Keratinocyte (primary cell): Measurements from ENCODE around the gene GARIN5B. TPM values are rescaled to one million over a fixed set of nuclear protein-coding genes. Genes with fewer than 3 reads are reported as not detected.

Experiments
- DNase-seq: peaks from one replicate; pipeline ENCODE4 v3.0.0-alpha.2; 2011; ENCODE audit warnings: low read depth, missing footprints, low spot score
- FAIRE-seq: peaks from 2 replicates; lab custom pipeline; 2011; peaks lifted over from hg19 to GRCh38; lab: Jason Lieb, UNC
- H2AFZ ChIP-seq: 2 replicates; pipeline ENCODE4 v1.6.0; 2012; ENCODE audit warnings: low read length, control low read depth, inconsistent platforms; ENCODE audit not compliant: control insufficient read depth
- H3K27ac ChIP-seq: 2 replicates; pipeline ENCODE4 v1.5.1; 2011; ENCODE audit warnings: low read length; ENCODE audit not compliant: control insufficient read depth, insufficient read depth
- H3K27me3 ChIP-seq: 3 replicates; pipeline ENCODE4 v1.6.0; 2011; ENCODE audit warnings: low read length; ENCODE audit not compliant: control insufficient read depth, insufficient read depth; ENCODE audit errors: extremely low read depth
- H3K36me3 ChIP-seq, 2 experiments: 2 replicates in 1 of 2; 3 replicates in 1 of 2; pipeline ENCODE4 v1.5.1; 2011; ENCODE audit warnings: low read length in 2 of 2, mild to moderate bottlenecking in 1 of 2; ENCODE audit not compliant: control insufficient read depth in 2 of 2, insufficient read depth in 2 of 2; ENCODE audit errors: extremely low read depth in 1 of 2
- H3K4me1 ChIP-seq: 3 replicates; pipeline ENCODE4 v1.5.1; 2011; ENCODE audit warnings: low read length; ENCODE audit not compliant: control insufficient read depth, insufficient read depth; ENCODE audit errors: extremely low read depth
- H3K4me2 ChIP-seq: 3 replicates; pipeline ENCODE4 v1.6.0; 2011; ENCODE audit warnings: low read depth, low read length; ENCODE audit not compliant: control insufficient read depth, insufficient read depth; ENCODE audit errors: extremely low read depth
- H3K4me3 ChIP-seq, 3 experiments: fragments of 200-600 bp in 1 of 3; sonication (generic) in 1 of 3; 2 replicates in 2 of 3; 3 replicates in 1 of 3; pipeline ENCODE4 v1.5.1; 2011 to 2016; ENCODE audit warnings: low read length in 3 of 3, mild to moderate bottlenecking in 3 of 3, control low read depth in 2 of 3, inconsistent platforms in 1 of 3, low read depth in 1 of 3, mixed read lengths in 1 of 3, mixed run types in 1 of 3, moderate library complexity in 1 of 3; ENCODE audit not compliant: control insufficient read depth in 2 of 3, insufficient read depth in 2 of 3; ENCODE audit errors: extremely low read depth in 1 of 3
- H3K79me2 ChIP-seq: 2 replicates; pipeline ENCODE4 v1.6.0; 2012; ENCODE audit warnings: low read length; ENCODE audit not compliant: control insufficient read depth, insufficient read depth
- H3K9ac ChIP-seq: 3 replicates; pipeline ENCODE4 v1.6.0; 2011; ENCODE audit warnings: low read length; ENCODE audit not compliant: control insufficient read depth, insufficient read depth; ENCODE audit errors: extremely low read depth
- H3K9me1 ChIP-seq: 3 replicates; pipeline ENCODE4 v1.6.0; 2011; ENCODE audit warnings: low read length; ENCODE audit not compliant: control insufficient read depth, insufficient read depth; ENCODE audit errors: extremely low read depth
- H3K9me3 ChIP-seq: 2 replicates; pipeline ENCODE4 v1.5.1; 2012; ENCODE audit warnings: low read depth, low read length; ENCODE audit not compliant: control insufficient read depth
- H4K20me1 ChIP-seq: 3 replicates; pipeline ENCODE4 v1.6.0; 2011; ENCODE audit warnings: low read length; ENCODE audit not compliant: control insufficient read depth, insufficient read depth; ENCODE audit errors: extremely low read depth
- EZH2 ChIP-seq: IDR thresholded peaks from one replicate; pipeline ENCODE4 v1.6.1; 2012; ENCODE audit warnings: inconsistent platforms, mild to moderate bottlenecking, low read length, moderate library complexity
- dilution Hi-C: fragments of 300-500 bp; cut with MboI; formaldehyde crosslinking; loops from one replicate; pipeline ENCODE4 v1.7.0; 2020; ENCODE audit warnings: low sequenced_read_pairs; ENCODE audit not compliant: extremely low pct_ligation_motif_present
- polyA plus RNA-seq, 5 experiments: library from polyadenylated mRNA; depleted of rRNA in 3 of 5; stranded (reverse) in 3 of 5; stranded (forward) in 1 of 5; unstranded in 1 of 5; fragments of >200 nt; gene quantifications; 1 replicate in 1 of 5; 2 replicates in 3 of 5; 3 replicates in 1 of 5; pipeline versions ENCODE4 v1.2.1 to v1.2.3, GENCODE V29; 2011 to 2012; ENCODE audit warnings: missing spikeins in 2 of 5, low read depth in 1 of 5, low replicate concordance in 1 of 5
- TF ChIP-seq, protein P1 (sequence below), 3 experiments: IDR thresholded peaks in 1 of 3; conservative IDR thresholded peaks in 1 of 3; optimal IDR thresholded peaks in 1 of 3; 2 replicates in 2 of 3; 3 replicates in 1 of 3; pipeline versions ENCODE3 to v1.5.1; 2011; ENCODE audit warnings: low read length in 3 of 3, mild to moderate bottlenecking in 3 of 3, moderate library complexity in 2 of 3, control low read depth in 1 of 3, inconsistent platforms in 1 of 3; ENCODE audit not compliant: insufficient read depth in 2 of 3; ENCODE audit errors: extremely low read depth in 1 of 3

The GARIN5B gene
- polyA plus RNA-seq, 1 donor (not counting 4 experiments of a cell fraction or from before 2014, with no cell fraction given) = not detected

DNA sequence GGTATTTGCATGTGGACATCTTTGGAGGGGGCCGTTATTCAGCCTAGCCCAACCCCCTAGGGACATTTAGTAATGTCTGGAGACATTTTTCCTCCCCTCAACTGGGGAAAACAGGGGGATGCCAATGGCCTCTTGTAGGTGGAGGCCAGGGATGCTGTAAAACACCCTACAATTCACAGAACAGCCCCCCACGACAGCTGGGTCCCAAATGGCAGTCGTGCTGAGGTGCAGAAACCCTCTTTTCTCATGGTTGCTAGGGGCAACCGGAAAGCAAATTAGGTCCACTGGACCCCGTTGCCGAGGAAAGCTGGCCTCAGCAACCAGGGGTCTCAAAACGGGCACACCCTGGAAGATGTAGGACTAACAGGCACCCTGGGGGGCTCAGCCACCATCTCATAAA, 52.6 kb downstream of the GARIN5B start:
- TF ChIP-seq, protein P1, sequence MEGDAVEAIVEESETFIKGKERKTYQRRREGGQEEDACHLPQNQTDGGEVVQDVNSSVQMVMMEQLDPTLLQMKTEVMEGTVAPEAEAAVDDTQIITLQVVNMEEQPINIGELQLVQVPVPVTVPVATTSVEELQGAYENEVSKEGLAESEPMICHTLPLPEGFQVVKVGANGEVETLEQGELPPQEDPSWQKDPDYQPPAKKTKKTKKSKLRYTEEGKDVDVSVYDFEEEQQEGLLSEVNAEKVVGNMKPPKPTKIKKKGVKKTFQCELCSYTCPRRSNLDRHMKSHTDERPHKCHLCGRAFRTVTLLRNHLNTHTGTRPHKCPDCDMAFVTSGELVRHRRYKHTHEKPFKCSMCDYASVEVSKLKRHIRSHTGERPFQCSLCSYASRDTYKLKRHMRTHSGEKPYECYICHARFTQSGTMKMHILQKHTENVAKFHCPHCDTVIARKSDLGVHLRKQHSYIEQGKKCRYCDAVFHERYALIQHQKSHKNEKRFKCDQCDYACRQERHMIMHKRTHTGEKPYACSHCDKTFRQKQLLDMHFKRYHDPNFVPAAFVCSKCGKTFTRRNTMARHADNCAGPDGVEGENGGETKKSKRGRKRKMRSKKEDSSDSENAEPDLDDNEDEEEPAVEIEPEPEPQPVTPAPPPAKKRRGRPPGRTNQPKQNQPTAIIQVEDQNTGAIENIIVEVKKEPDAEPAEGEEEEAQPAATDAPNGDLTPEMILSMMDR (optimal IDR thresholded peaks at IDR 0.05 in 1 of 3, IDR thresholded peaks at IDR 0.05 in 1 of 3, conservative IDR thresholded peaks at IDR 0.05 in 1 of 3; ENCODE audit: extremely low read depth in 1 of 3, insufficient read depth in 2 of 3, low read length in 3 of 3) = no peak
- TF ChIP-seq EZH2 = no peak
- no peaks in the 10 kb centered on the region for H3K27me3 ChIP-seq
- H3K4me3 ChIP-seq = no peak overlapping the region
- no peak overlapping the region for H3K9ac ChIP-seq
- DNase-seq (no peak), FAIRE-seq (no peak)
- no peaks in the 10 kb centered on the region for H4K20me1 ChIP-seq
- H3K4me1 ChIP-seq = no peaks in the 10 kb centered on the region
- H3K27ac ChIP-seq = no peak overlapping the region
- dilution Hi-C loops = no loop called here
- no peaks in the 10 kb centered on the region for H3K9me3 ChIP-seq
- H2AFZ ChIP-seq = no peak overlapping the region
- no peaks in the 10 kb centered on the region for H3K79me2 ChIP-seq
- H3K36me3 ChIP-seq = no peaks in the 10 kb centered on the region
- H3K4me2 ChIP-seq = no peak overlapping the region
- no peaks in the 10 kb centered on the region for H3K9me1 ChIP-seq

DNA sequence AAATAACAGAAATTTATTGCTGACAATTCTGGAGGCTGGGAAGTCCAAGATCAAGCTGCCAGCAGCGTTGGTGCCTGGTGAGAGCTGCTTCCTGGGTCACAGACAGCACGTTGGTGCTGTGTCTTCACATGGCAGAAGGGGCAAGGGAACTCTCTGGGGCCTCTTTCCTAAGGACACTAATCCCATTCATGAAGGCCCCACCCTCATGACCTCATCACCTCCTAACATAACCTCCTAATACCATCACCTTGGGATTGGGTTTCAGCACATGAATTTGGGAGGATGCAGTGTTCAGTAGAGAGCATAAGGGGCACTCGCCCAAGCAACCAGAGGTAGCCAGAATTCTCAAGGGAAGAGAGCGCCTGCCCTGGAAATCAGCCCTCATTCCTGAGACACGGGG, 53.6 kb downstream of the GARIN5B start:
- Histone ChIP-seq H3K9me1 (no peaks in the 10 kb centered on the region), H3K4me2 (no peak overlapping the region), H2AFZ (no peak overlapping the region), H3K9ac (no peak overlapping the region), H3K4me1 (no peaks in the 10 kb centered on the region), H3K4me3 (no peak overlapping the region), H3K79me2 (no peaks in the 10 kb centered on the region), H4K20me1 (no peaks in the 10 kb centered on the region), H3K36me3 (no peaks in the 10 kb centered on the region), H3K9me3 (no peaks in the 10 kb centered on the region), H3K27ac (no peak overlapping the region), H3K27me3 (no peaks in the 10 kb centered on the region)
- dilution Hi-C loops = no loop called here
- FAIRE-seq (no peak), DNase-seq (no peak)
- TF ChIP-seq EZH2 = no peak
- TF ChIP-seq, protein P1 (optimal IDR thresholded peaks at IDR 0.05 in 1 of 3, IDR thresholded peaks at IDR 0.05 in 1 of 3, conservative IDR thresholded peaks at IDR 0.05 in 1 of 3; ENCODE audit: extremely low read depth in 1 of 3, insufficient read depth in 2 of 3, low read length in 3 of 3) = no peak
